ENCODE measurements around the gene STIM1.

Gene STIM1

GRCh38 chr11:4084406-4085125, 229.1 kb downstream of the STIM1 start:
- TF ChIP-seq CTCF (IDR thresholded peaks at IDR 0.05; ENCODE audit: low read depth, low read length, missing control alignments), result no peak
- in situ Hi-C loops (cut with HindIII; ENCODE audit: low pct_ligation_motif_present, low sequenced_read_pairs), result no loop called here
- Histone ChIP-seq H3K36me3 (replicated peaks) (peaks cover 4% of the 10 kb centered on the region), H3K4me3 (ENCODE audit: low read depth, low read length) (no peak overlapping the region), H3K27ac (no peak overlapping the region), H3K27me3 (replicated peaks) (no peaks in the 10 kb centered on the region)
- no peak for DNase-seq

GRCh38 chr11:4085575-4085974, 230.1 kb downstream of the STIM1 start:
- no peak for DNase-seq
- Histone ChIP-seq H3K27ac (no peak overlapping the region), H3K36me3 (replicated peaks) (peaks cover 4% of the 10 kb centered on the region), H3K27me3 (replicated peaks) (no peaks in the 10 kb centered on the region), H3K4me3 (ENCODE audit: low read depth, low read length) (no peak overlapping the region)
- in situ Hi-C loops (cut with HindIII; ENCODE audit: low pct_ligation_motif_present, low sequenced_read_pairs), result no loop called here
- no peak for TF ChIP-seq CTCF (IDR thresholded peaks at IDR 0.05; ENCODE audit: low read depth, low read length, missing control alignments)

- H3K27me3 ChIP-seq (replicated peaks), result no peaks in the 10 kb centered on the region
- in situ Hi-C loops (cut with HindIII; ENCODE audit: low pct_ligation_motif_present, low sequenced_read_pairs), result no loop called here
These were observed 231.3 kb downstream of the STIM1 start for GRCh38 chr11:4086575-4087353.

GRCh38 chr11:4087551-4087950, 232.1 kb downstream of the STIM1 start:
- in situ Hi-C loops (cut with HindIII; ENCODE audit: low pct_ligation_motif_present, low sequenced_read_pairs), result no loop called here
- Histone ChIP-seq H3K4me3 (ENCODE audit: low read depth, low read length) (no peak overlapping the region), H3K36me3 (replicated peaks) (peaks cover 4% of the 10 kb centered on the region), H3K27me3 (replicated peaks) (no peaks in the 10 kb centered on the region), H3K27ac (no peak overlapping the region)
- no peak for DNase-seq
- TF ChIP-seq CTCF (IDR thresholded peaks at IDR 0.05; ENCODE audit: low read depth, low read length, missing control alignments), result peak; percentile 25

More at GRCh38 chr11:4086575-4087353, 231.3 kb downstream of the STIM1 start:
- no peak for DNase-seq
- Histone ChIP-seq H3K27ac (no peak overlapping the region), H3K4me3 (ENCODE audit: low read depth, low read length) (no peak overlapping the region), H3K36me3 (replicated peaks) (peaks cover 4% of the 10 kb centered on the region)
- TF ChIP-seq CTCF (IDR thresholded peaks at IDR 0.05; ENCODE audit: low read depth, low read length, missing control alignments), result no peak

GRCh38 chr11:4090258-4090657, 234.8 kb downstream of the STIM1 start:
- Histone ChIP-seq H3K27me3 (replicated peaks) (no peaks in the 10 kb centered on the region), H3K4me3 (ENCODE audit: low read depth, low read length) (no peak overlapping the region), H3K36me3 (replicated peaks) (no peaks in the 10 kb centered on the region), H3K27ac (no peak overlapping the region)
- in situ Hi-C loops (cut with HindIII; ENCODE audit: low pct_ligation_motif_present, low sequenced_read_pairs), result no loop called here
- TF ChIP-seq CTCF (IDR thresholded peaks at IDR 0.05; ENCODE audit: low read depth, low read length, missing control alignments), result no peak
- DNase-seq, result no peak

Data from brain microvascular endothelial cell (primary cell).